Inflammatory macrophage treated with lipopolysaccharide for 1 hour (primary cell): ENCODE data around the gene CAGE1.
"Not testable (repeated sequence)": the region's sequence is repeated elsewhere in the genome, so short reads cannot be mapped to it uniquely, and the experiment has no call there.

Experiments used
- DNase-seq, 2 donors: peaks; one replicate each; pipeline ENCODE4 v3.0.0-alpha.2; 2020 to 2022

CAGE1 gene

GRCh38 chr6:7334685-7335084 is 54.9 kb downstream of the CAGE1 start:
- no peak for DNase-seq

GRCh38 chr6:7332090-7332745 is 57.3 kb downstream of the CAGE1 start:
- DNase-seq: peak; percentile 64 to 77

- no peak for DNase-seq
These were observed 58.1 kb downstream of the CAGE1 start for GRCh38 chr6:7331452-7331851.

- DNase-seq: peak; percentile 59 to 61
These were observed 61.3 kb downstream of the CAGE1 start for GRCh38 chr6:7328243-7328642.

- no peak for DNase-seq
These were observed 63.8 kb downstream of the CAGE1 start for GRCh38 chr6:7325750-7326149.

- DNase-seq: peak; percentile 83 to 87
These were observed 65.0 kb downstream of the CAGE1 start for GRCh38 chr6:7324520-7324919.

GRCh38 chr6:7323074-7323473 is 66.5 kb downstream of the CAGE1 start:
- DNase-seq: no peak

GRCh38 chr6:7321866-7322265 is 67.7 kb downstream of the CAGE1 start:
- not testable (repeated sequence) for DNase-seq

- DNase-seq: not testable (repeated sequence)
These were observed 70.1 kb downstream of the CAGE1 start for GRCh38 chr6:7319406-7319805.

GRCh38 chr6:7317538-7317937 is 72.0 kb downstream of the CAGE1 start:
- DNase-seq: no peak

- no peak for DNase-seq
These were observed 72.6 kb downstream of the CAGE1 start for GRCh38 chr6:7316658-7317533.

GRCh38 chr6:7315948-7316365 is 73.6 kb downstream of the CAGE1 start:
- no peak for DNase-seq

- not testable (repeated sequence) for DNase-seq
These were observed 74.2 kb downstream of the CAGE1 start for GRCh38 chr6:7315087-7315947.

- no peak for DNase-seq
These were observed 75.1 kb downstream of the CAGE1 start for GRCh38 chr6:7314414-7314813.

GRCh38 chr6:7313505-7314165 is 75.9 kb downstream of the CAGE1 start:
- peak in 1 of 2 donors; percentile 19 for DNase-seq

- DNase-seq: peak; percentile 95 to 96
These were observed 76.7 kb downstream of the CAGE1 start, which contains the start of gene SSR1 for GRCh38 chr6:7312616-7313504. Gene SSR1 (minus strand): TSS chr6:7313199. CDS start chr6:7313120, 79 bp downstream.

- peak; percentile 29 to 46 for DNase-seq
These were observed 77.5 kb downstream of the CAGE1 start for GRCh38 chr6:7311917-7312615.

GRCh38 chr6:7311176-7311575 is 78.4 kb downstream of the CAGE1 start:
- no peak for DNase-seq

- DNase-seq: no peak
These were observed 80.5 kb downstream of the CAGE1 start for GRCh38 chr6:7309050-7309449.

- no peak for DNase-seq
These were observed 82.0 kb downstream of the CAGE1 start for GRCh38 chr6:7307533-7307932.

GRCh38 chr6:7304821-7305220 is 84.7 kb downstream of the CAGE1 start:
- no peak for DNase-seq
